ENCODE measurements around the gene PROX2. TPM values are rescaled to one million over a fixed set of nuclear protein-coding genes. Genes with fewer than 3 reads are reported as not detected.

Gene PROX2
- total and polyA plus RNA-seq, 7 donors: not detected

DNA sequence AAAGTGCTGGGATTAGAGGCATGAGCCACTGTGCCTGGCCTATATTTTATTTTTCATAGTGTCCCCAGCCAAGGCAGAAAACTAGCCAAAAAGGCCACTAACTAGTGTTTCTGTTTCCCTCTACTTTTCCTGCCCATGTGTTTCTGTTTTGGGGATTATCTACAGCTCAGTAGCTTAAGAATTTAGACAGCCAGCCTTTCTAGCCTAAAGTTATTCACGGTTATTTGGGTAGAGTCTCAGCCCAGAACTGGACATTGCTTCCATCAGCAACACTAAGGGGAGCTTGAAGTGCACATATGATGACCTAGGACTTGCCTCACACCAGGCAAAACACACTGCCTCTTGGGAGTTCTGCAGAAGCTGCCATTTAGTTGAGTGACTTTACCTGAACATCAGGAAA is 17.9 kb downstream of the PROX2 start:
- intact Hi-C loops (cut with DNase I): loop anchor here in 1 of 2 donors (2.0 kb wide), 1 partner anchor 231 kb away; no protein-coding TSS in a partner anchor
- Histone ChIP-seq H3K27ac (no peak overlapping the region), H3K36me3 (ENCODE audit: insufficient read depth in 1 of 2, low read depth in 1 of 2) (no peaks in the 10 kb centered on the region), H3K9me3 (no peaks in the 10 kb centered on the region), H3K4me3 (no peak overlapping the region), H3K4me1 (peaks cover 13% of the 10 kb centered on the region), H3K27me3 (ENCODE audit: insufficient read depth in 3 of 3, low read length in 2 of 3) (no peaks in the 10 kb centered on the region)
- no peak for DNase-seq
- TF ChIP-seq, protein P1, sequence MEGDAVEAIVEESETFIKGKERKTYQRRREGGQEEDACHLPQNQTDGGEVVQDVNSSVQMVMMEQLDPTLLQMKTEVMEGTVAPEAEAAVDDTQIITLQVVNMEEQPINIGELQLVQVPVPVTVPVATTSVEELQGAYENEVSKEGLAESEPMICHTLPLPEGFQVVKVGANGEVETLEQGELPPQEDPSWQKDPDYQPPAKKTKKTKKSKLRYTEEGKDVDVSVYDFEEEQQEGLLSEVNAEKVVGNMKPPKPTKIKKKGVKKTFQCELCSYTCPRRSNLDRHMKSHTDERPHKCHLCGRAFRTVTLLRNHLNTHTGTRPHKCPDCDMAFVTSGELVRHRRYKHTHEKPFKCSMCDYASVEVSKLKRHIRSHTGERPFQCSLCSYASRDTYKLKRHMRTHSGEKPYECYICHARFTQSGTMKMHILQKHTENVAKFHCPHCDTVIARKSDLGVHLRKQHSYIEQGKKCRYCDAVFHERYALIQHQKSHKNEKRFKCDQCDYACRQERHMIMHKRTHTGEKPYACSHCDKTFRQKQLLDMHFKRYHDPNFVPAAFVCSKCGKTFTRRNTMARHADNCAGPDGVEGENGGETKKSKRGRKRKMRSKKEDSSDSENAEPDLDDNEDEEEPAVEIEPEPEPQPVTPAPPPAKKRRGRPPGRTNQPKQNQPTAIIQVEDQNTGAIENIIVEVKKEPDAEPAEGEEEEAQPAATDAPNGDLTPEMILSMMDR (IDR thresholded peaks at IDR 0.05): no peak
- no peak for ATAC-seq
- 39 to 50% (median 41%) methylated on average over 1 of the region's 1 CpG for WGBS, 3 donors

DNA sequence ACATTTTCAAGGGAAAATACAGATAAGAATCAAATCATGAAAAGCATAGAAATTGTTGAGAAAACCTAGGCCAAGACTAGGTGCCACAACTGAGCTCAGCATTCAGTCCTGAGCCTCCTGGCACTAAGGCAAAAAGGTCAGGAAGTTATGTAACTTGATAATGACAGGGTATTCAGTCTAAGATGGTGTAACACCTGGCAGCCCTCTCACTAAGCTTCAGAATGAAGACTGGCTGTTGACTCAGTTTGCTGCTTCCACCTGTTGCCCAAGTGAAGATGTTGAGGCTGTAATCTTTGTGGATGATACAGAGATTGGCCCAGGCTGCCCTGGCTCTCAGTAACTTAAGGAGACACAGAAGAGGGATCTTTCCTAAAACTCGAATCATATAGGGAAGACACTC is 19.6 kb downstream of the PROX2 start:
- no peaks in the 10 kb centered on the region for H3K9me3 ChIP-seq
- TF ChIP-seq, protein P1 (IDR thresholded peaks at IDR 0.05): no peak
- ATAC-seq: peak; percentile 74 to 86 (median 82)
- no peak for DNase-seq
- intact Hi-C loops (cut with DNase I): no loop called here
- no peaks in the 10 kb centered on the region for H3K36me3 ChIP-seq (ENCODE audit: insufficient read depth in 1 of 2, low read depth in 1 of 2)
- WGBS, 3 donors: 50 to 83% (median 65%) methylated on average over 1 of the region's 1 CpG
- peak overlapping the region; percentile 62 for H3K27ac ChIP-seq
- H3K4me1 ChIP-seq: peaks cover 13% of the 10 kb centered on the region
- H3K4me3 ChIP-seq: no peak overlapping the region
- no peaks in the 10 kb centered on the region for H3K27me3 ChIP-seq (ENCODE audit: insufficient read depth in 3 of 3, low read length in 2 of 3)

DNA sequence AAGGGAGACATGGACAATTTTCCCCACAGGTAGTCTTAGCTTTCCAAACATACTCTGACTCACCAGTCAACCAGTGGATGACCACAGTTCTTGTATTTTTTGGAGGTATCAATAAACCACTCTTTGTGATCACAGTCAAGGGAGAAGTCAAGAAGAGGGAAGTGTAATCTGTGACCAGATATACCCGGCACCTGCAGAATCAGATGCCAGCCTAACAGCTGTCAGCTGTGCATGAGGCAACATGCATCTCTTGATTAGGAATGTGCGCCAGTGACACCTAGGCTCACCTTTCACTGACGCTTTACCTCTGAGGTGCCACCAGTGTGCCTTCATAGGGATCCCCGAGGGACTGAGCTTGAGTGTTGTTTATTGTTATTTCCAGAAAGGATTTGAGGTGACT is 20.0 kb downstream of the PROX2 start:
- Histone ChIP-seq H3K27me3 (ENCODE audit: insufficient read depth in 3 of 3, low read length in 2 of 3) (no peaks in the 10 kb centered on the region), H3K4me1 (peaks cover 13% of the 10 kb centered on the region), H3K36me3 (ENCODE audit: insufficient read depth in 1 of 2, low read depth in 1 of 2) (no peaks in the 10 kb centered on the region), H3K9me3 (no peaks in the 10 kb centered on the region), H3K27ac (no peak overlapping the region), H3K4me3 (no peak overlapping the region)
- peak; percentile 9 to 32 (median 18) for ATAC-seq
- DNase-seq: no peak
- TF ChIP-seq, protein P1 (IDR thresholded peaks at IDR 0.05): no peak
- intact Hi-C loops (cut with DNase I): no loop called here
- WGBS, 3 donors: 59 to 77% (median 69%) methylated on average over 4 of the region's 4 CpGs

DNA sequence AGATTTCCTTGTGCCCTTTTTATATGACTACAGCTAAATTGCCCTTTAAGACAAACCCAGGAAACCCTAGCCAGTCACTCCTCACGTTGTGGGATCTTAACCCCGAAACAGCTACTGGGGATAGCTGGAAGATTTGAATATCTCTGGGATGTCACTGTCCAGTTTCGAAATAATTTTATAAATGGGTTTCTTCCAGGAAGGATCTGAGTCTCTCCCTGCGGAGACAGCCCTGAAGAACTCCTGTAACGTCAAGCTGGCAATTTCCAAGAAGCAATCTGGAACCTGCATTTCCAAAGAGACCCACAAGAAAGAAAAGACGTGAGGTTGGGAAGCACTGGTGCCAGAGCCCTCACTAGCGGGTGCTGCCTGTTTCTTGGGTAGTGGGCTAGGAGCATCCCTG is 20.9 kb downstream of the PROX2 start:
- WGBS, 3 donors: 53 to 67% (median 64%) methylated on average over 7 of the region's 7 CpGs
- intact Hi-C loops (cut with DNase I): no loop called here
- Histone ChIP-seq H3K27ac (no peak overlapping the region), H3K27me3 (ENCODE audit: insufficient read depth in 3 of 3, low read length in 2 of 3) (no peaks in the 10 kb centered on the region), H3K36me3 (ENCODE audit: insufficient read depth in 1 of 2, low read depth in 1 of 2) (no peaks in the 10 kb centered on the region), H3K9me3 (no peaks in the 10 kb centered on the region), H3K4me1 (peaks cover 13% of the 10 kb centered on the region), H3K4me3 (no peak overlapping the region)
- TF ChIP-seq, protein P1 (IDR thresholded peaks at IDR 0.05): no peak
- ATAC-seq (peak in 1 of 4 donors; percentile 9), DNase-seq (no peak)

DNA sequence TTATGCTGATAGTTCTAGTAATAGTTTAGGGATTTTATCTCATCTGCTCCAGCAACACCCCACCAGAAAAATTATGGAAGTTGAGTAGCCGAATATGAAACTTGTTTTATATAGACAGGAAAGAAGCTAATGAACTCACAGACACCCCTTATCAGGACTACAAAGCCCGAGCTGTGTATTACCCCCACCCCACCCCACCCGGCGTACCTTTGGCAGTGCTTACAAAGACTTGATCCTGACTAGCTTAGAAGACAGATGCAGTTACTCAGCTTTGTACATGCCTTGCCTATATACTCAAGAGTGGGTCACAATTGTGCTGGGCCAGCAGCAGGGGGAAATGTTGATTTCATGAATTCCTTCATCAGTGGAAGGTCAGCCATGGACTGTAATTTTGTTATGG is 22.4 kb downstream of the PROX2 start:
- Histone ChIP-seq H3K4me1 (peaks cover 13% of the 10 kb centered on the region), H3K27me3 (ENCODE audit: insufficient read depth in 3 of 3, low read length in 2 of 3) (no peaks in the 10 kb centered on the region), H3K9me3 (no peaks in the 10 kb centered on the region), H3K4me3 (no peak overlapping the region), H3K36me3 (ENCODE audit: insufficient read depth in 1 of 2, low read depth in 1 of 2) (no peaks in the 10 kb centered on the region), H3K27ac (no peak overlapping the region)
- DNase-seq: no peak
- ATAC-seq: no peak
- WGBS, 3 donors: 46 to 65% (median 55%) methylated on average over 4 of the region's 4 CpGs
- intact Hi-C loops (cut with DNase I): no loop called here
- TF ChIP-seq, protein P1 (IDR thresholded peaks at IDR 0.05): no peak

Measured in psoas muscle (tissue), 8 donors.